Nephron (organoid): ENCODE results near the gene MAGI1.

Experiments used
- H3K27ac Mint-ChIP-seq, 3 experiments: 2 replicates each; pipeline ENCODE4 v1.8.0; 2020; ENCODE audit warnings: mixed read lengths in 3 of 3, mild to moderate bottlenecking in 2 of 3, moderate library complexity in 1 of 3
- H3K27me3 Mint-ChIP-seq: 2 replicates; pipeline ENCODE4 v1.8.0; 2021; ENCODE audit warnings: low read depth, mild to moderate bottlenecking, moderate library complexity, mixed read lengths
- H3K36me3 Mint-ChIP-seq: 2 replicates; pipeline ENCODE4 v1.8.0; 2020; ENCODE audit warnings: low read depth, mixed read lengths
- H3K4me1 Mint-ChIP-seq: 2 replicates; pipeline ENCODE4 v1.8.0; 2020; ENCODE audit warnings: mixed read lengths
- H3K4me3 Mint-ChIP-seq, 3 experiments: 2 replicates each; pipeline ENCODE4 v1.8.0; 2020; ENCODE audit warnings: mild to moderate bottlenecking in 3 of 3, mixed read lengths in 3 of 3, moderate library complexity in 2 of 3
- H3K9me3 Mint-ChIP-seq: 2 replicates; pipeline ENCODE4 v1.8.0; 2020; ENCODE audit warnings: mixed read lengths
- TF ChIP-seq, protein P1 (sequence below), 3 experiments: fragments of 200-600 bp; sonication (generic); IDR thresholded peaks; one replicate each; pipeline ENCODE4 v1.5.0; 2021; ENCODE audit warnings: antibody characterized with exemption in 3 of 3; ENCODE audit not compliant: unreplicated experiment in 3 of 3

The MAGI1 gene

DNA sequence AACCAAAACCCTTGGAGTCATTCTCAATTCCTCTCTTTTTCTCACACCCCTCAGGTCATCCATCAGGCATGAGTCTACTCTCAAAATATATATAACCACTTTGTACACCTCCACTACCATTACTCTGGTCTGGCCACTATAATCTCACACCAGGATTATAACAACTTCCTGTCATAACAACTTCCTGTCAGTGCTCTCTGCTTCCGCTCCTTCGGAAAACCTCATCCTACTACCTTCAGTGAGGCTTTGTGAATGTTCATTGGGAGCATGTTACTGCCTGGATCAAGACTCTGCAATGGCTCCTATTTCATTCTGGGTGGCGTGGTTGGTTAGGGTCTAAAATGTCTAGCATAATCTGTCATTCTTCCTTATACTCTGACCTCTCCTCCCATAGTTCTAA, 447.4 kb downstream of the MAGI1 start:
- H3K27me3 Mint-ChIP-seq: peaks cover 16% of the 10 kb centered on the region
- H3K27ac Mint-ChIP-seq: no peak overlapping the region
- peaks cover 15% of the 10 kb centered on the region for H3K4me1 Mint-ChIP-seq
- H3K4me3 Mint-ChIP-seq: no peak overlapping the region
- no peaks in the 10 kb centered on the region for H3K9me3 Mint-ChIP-seq
- TF ChIP-seq, protein P1, sequence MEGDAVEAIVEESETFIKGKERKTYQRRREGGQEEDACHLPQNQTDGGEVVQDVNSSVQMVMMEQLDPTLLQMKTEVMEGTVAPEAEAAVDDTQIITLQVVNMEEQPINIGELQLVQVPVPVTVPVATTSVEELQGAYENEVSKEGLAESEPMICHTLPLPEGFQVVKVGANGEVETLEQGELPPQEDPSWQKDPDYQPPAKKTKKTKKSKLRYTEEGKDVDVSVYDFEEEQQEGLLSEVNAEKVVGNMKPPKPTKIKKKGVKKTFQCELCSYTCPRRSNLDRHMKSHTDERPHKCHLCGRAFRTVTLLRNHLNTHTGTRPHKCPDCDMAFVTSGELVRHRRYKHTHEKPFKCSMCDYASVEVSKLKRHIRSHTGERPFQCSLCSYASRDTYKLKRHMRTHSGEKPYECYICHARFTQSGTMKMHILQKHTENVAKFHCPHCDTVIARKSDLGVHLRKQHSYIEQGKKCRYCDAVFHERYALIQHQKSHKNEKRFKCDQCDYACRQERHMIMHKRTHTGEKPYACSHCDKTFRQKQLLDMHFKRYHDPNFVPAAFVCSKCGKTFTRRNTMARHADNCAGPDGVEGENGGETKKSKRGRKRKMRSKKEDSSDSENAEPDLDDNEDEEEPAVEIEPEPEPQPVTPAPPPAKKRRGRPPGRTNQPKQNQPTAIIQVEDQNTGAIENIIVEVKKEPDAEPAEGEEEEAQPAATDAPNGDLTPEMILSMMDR (IDR thresholded peaks at IDR 0.05; ENCODE audit: unreplicated experiment in 3 of 3): no peak
- no peaks in the 10 kb centered on the region for H3K36me3 Mint-ChIP-seq

DNA sequence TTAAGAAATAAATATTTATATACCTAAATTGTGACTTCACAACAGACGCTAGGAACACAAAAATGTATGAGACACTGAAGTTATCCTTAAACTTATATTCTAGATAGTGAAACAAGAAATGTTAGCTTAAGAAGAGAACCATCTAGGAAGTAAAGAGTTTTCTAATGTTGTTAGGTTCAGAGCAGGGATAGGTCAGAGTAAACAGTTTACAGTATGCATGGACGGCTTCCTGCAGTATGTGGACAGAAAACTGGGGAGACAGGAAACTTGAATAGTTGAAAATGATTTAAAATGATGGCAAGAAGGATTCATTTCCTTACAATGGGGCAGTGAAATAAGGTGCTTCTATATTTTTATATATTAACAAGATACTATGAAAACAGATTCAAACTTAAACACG, 449.8 kb downstream of the MAGI1 start:
- Mint-ChIP-seq H3K9me3 (no peaks in the 10 kb centered on the region), H3K27me3 (peaks cover 5% of the 10 kb centered on the region), H3K36me3 (no peaks in the 10 kb centered on the region), H3K27ac (no peak overlapping the region), H3K4me3 (no peak overlapping the region), H3K4me1 (peaks cover 11% of the 10 kb centered on the region)
- TF ChIP-seq, protein P1 (IDR thresholded peaks at IDR 0.05; ENCODE audit: unreplicated experiment in 3 of 3): no peak

DNA sequence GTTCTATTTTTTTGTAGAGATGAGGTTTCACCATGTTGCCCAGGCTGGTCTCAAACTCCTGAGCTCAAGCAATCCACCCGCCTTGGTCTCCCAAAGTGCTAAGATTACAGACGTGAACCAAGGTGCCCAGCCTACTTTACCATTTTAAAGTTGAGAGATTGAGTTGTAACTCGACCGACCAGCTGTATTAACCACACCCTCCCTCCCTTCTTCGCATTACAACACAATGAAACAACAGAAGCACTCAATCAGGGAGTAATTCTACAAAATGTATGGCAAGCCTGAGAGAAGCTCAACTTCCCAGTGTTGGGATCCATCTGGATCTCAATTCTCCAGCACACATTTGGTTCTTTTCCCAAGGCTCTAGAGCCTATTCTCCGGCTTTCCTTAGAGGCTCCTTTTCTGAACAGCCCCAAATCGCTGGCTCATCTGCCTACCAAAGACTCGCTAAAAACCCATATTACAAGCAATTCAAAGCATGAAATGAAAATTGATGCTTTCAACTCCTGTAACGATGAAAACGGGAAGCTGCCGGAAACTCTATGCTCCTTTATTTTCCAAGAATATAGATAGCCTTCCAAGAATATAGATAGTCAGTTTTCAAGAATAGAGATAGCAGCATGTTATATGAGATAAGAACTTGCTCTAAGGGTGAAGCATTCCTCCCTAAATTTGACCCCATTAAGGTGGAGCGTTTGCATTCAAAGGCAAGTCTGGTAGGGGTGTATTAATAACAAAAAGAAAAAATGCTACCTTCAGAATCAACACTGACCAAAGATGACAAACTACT, 450.9 kb downstream of the MAGI1 start:
- Mint-ChIP-seq H3K9me3 (no peaks in the 10 kb centered on the region), H3K27ac (no peak overlapping the region), H3K27me3 (no peaks in the 10 kb centered on the region), H3K36me3 (no peaks in the 10 kb centered on the region), H3K4me1 (peaks cover 17% of the 10 kb centered on the region), H3K4me3 (no peak overlapping the region)
- TF ChIP-seq, protein P1 (IDR thresholded peaks at IDR 0.05; ENCODE audit: unreplicated experiment in 3 of 3): no peak

- Mint-ChIP-seq H3K27ac (no peak overlapping the region), H3K27me3 (no peaks in the 10 kb centered on the region), H3K9me3 (no peaks in the 10 kb centered on the region), H3K36me3 (no peaks in the 10 kb centered on the region), H3K4me1 (peaks cover 22% of the 10 kb centered on the region), H3K4me3 (no peak overlapping the region)
- TF ChIP-seq, protein P1 (IDR thresholded peaks at IDR 0.05; ENCODE audit: unreplicated experiment in 3 of 3): no peak
Measured at GRCh38 chr3:65584913-65585312, 453.8 kb downstream of the MAGI1 start.

- Mint-ChIP-seq H3K4me1 (peaks cover 22% of the 10 kb centered on the region), H3K4me3 (no peak overlapping the region), H3K27me3 (no peaks in the 10 kb centered on the region), H3K9me3 (no peaks in the 10 kb centered on the region), H3K36me3 (no peaks in the 10 kb centered on the region), H3K27ac (no peak overlapping the region)
- TF ChIP-seq, protein P1 (IDR thresholded peaks at IDR 0.05; ENCODE audit: unreplicated experiment in 3 of 3): no peak
Measured at GRCh38 chr3:65584002-65584401, 454.7 kb downstream of the MAGI1 start.

- Mint-ChIP-seq H3K36me3 (no peaks in the 10 kb centered on the region), H3K27ac (peak overlapping the region in 1 of 3 experiments; percentile 27), H3K27me3 (no peaks in the 10 kb centered on the region), H3K4me3 (no peak overlapping the region), H3K9me3 (no peaks in the 10 kb centered on the region), H3K4me1 (peaks cover 23% of the 10 kb centered on the region)
- TF ChIP-seq, protein P1 (IDR thresholded peaks at IDR 0.05; ENCODE audit: unreplicated experiment in 3 of 3): no peak
Measured at GRCh38 chr3:65583188-65583587, 455.5 kb downstream of the MAGI1 start.
